ENCODE measurements around the gene SCNN1B.

Gene SCNN1B

DNA sequence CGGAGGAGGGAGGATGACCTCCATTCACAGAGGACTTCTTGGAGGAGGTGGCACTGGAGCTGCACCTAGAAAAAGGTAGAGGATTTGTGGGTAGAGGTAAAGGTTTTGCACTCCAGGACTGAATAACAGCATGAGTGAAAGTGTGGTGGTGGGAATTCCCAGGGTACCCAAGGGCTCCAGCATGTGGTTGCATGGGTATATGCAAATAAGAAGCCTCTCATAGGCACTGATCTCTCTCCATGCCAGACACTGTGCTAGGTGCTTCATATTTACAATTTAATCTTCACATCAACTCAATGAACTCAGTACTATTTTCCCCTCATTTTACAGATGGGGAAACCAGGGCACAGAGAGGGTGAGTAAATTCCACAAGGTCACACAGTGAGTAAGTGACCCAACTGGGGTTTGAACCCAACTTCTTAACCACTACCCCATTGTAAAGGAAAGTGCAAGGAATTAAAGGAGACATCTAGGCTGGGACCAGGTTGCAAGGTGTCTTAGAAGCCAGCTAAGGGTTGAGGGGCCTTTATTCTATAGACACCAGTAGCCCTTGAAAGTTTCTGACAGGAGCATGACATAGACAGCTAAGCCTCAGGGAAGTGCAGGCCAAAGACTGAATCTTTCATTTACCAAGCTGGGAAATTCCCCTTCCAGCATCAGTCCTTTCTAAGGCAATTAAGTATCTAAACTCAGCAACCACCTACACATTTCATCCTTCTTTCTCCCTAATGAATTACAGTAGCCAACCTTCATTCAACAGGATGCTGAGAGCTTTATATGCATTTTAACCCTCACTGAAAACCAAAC lies 21.3 kb downstream of the SCNN1B start:
- DNase-seq = no peak

DNA sequence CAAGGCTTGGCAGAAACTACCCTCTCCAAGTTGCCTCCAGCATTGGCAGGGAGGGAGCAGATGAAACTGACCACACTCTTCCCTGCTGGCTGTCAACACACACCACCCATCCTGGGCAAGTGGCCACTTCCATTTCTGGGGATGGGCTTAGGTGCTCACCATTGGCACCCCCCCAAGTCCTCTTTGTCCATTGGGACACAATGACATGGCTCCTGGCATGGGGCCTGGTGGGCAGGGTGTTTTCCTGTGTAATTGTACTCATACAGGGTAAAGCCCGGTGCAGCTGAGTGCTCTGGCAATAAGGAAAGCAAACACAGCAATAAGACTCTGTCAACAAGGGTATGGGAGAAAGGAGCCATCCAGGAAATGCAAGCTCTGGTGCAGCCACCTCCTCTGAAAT lies 22.6 kb downstream of the SCNN1B start:
- no peak for DNase-seq

DNA sequence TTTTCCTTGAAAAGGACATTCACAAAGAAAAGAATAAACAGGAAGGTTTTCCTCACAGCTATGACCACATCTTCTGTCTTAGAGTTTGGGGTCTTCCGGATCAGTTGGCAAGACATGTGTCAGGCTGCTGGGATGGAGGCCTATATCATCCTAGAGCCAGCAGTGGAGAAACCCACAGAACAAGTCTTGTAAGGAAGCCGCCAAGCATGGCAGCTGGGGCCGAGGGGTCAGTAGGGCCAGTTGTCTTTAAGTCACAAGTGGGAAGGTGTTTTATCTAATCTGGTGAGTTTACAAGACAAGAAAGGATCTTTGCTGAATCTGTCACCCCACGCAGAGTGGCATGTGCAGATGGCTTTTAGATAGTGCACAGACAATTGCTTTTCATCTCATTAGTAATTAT lies 25.7 kb downstream of the SCNN1B start:
- no peak for DNase-seq

- no peak for DNase-seq
Observed at GRCh38 chr16:23330161-23330560, 28.1 kb downstream of the SCNN1B start.

DNA sequence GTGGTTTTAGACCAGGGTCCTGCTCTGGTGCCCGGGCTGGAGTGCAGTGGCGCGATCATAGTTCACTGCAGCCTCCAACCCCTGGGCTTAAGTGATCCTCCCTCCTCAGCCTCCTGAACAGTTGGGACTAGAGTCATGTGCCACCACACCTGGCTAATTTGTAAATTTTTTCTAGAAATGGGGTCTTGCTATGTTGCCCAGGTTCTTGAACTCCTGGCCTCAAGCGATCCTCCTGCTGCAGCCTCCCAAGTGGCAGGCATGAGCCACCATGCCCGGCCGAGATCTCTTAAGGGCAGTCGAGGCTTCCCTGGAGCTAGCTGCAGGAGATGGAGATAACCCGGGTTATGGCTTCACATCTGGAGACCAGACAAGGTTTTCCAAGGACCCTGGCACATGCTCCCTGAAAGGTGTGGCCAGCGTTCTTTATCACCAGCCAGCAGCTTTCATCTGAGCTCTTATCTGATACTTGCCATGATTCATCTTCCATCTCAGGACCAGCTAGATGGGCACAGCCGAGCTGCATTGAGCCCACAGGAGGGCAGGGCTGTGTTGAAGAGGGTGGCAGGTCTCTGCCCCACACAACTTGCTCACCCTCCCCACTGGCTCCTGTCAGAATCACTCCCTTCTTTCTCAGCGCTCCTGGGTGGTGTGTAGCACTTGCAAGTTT lies 28.6 kb downstream of the SCNN1B start:
- DNase-seq = no peak

DNA sequence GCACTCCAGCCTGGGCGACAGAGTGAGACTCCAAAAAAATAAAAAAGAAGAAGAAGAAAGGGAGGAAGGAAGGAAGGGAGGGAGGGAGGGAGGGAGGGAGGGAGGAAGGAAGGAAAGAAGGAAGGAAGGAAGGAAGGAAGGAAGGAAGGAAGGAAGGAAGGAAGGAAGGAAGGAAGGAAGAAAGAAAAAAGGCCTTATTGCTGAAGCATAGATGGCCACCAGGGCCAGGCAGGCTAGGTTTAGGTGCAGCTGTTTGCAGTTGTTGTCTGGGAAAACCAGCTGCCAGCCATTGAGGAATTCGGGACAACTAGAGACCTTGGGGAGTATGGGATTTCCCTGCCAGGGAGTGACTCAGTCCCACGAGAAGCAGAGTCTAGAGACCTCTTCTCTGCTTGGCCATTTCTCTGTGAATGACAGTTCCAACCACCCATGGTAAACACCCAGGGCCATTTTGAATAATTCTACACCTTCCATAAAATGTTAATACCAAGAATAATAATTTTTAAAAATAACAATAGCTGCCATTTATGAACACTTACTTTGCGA lies 31.0 kb downstream of the SCNN1B start:
- DNase-seq = no peak

DNA sequence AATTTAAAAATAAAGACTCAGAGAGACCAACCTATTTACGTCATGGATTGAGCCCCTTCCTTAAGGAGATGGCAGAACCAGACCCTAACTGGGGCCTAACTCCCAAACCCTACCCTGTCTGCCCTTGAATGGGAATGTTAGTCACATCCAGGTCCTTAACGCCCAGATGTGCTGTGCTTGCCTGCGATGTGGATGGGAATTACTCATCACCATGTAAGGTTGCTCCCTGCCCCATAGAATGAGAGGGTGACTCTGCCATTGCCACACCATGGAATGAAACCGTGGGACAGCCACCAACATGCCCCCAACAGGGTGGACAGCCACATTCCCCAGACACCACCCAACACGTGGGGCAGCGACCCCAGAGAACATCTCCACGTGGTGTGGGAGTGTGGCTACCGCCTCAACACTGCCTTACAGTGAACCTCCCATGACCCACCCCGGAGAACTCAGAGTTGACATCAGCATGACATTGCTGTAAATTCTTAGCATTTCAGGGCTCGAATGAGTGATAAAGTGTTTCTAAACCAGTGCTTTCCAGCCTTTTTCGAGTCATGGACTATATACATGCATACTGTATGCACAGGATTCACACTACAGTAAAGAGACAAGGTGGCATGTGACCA lies 31.8 kb downstream of the SCNN1B start:
- no peak for DNase-seq

GRCh38 chr16:23334457-23334853 lies 32.4 kb downstream of the SCNN1B start:
- DNase-seq = no peak

GRCh38 chr16:23334950-23335349 lies 32.8 kb downstream of the SCNN1B start:
- DNase-seq = no peak

DNA sequence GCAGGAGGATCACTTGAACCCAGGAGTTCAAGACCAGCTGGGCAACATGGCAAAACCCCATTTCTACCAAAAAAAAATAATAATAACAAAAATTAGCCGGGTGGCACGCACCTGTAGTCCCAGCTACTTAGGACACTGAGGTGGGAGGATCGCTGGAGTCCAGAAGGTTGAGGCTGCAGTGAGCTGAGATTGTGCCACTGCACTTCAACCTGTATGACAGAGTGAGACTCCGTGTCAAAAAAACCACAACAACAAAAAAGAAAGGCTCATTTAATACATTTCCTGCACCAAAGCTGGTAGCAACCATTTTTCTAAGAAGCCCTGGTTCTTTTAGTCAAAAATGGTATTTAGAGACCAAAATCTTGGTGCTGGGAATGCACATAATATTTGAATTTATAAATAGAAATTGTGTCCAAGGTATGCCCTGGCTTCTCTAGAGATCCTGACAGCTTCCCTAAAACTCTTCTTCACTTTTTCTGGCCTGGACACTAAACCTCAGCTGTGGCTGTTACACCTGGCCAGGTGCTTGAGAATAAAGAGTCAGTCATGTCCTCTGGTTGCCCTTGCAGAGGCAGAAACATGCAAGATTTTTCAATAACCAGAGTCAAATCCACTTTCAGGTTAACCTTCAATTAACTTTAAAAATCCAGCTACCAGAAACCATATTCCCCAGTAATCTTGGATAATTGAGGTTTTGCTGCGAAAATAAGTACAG lies 35.9 kb downstream of the SCNN1B start:
- no peak for DNase-seq

GRCh38 chr16:23339787-23340186 lies 37.7 kb downstream of the SCNN1B start:
- no peak for DNase-seq

- no peak for DNase-seq
Observed at GRCh38 chr16:23342083-23342640, 40.1 kb downstream of the SCNN1B start.

GRCh38 chr16:23343643-23344612 lies 41.8 kb downstream of the SCNN1B start:
- DNase-seq = no peak

DNA sequence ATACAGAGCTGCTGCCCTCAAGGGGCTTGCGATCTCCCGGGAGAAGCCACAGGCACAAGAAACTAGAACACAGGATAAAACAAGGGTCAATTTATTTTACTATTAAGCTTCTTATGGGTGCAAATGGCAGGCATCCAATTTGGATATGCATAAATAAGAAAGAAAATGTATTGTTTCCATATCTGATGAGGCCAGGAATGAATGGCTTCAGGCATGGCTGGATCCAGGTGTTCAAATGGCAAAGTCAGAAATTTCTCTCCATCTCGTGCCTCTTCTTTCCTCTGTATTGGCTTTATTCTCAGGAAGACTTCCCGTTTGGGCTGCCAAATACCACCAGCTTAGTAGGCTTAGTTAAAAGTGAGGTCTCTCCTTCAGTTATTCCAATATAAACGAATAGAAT lies 43.1 kb downstream of the SCNN1B start:
- no peak for DNase-seq

DNA sequence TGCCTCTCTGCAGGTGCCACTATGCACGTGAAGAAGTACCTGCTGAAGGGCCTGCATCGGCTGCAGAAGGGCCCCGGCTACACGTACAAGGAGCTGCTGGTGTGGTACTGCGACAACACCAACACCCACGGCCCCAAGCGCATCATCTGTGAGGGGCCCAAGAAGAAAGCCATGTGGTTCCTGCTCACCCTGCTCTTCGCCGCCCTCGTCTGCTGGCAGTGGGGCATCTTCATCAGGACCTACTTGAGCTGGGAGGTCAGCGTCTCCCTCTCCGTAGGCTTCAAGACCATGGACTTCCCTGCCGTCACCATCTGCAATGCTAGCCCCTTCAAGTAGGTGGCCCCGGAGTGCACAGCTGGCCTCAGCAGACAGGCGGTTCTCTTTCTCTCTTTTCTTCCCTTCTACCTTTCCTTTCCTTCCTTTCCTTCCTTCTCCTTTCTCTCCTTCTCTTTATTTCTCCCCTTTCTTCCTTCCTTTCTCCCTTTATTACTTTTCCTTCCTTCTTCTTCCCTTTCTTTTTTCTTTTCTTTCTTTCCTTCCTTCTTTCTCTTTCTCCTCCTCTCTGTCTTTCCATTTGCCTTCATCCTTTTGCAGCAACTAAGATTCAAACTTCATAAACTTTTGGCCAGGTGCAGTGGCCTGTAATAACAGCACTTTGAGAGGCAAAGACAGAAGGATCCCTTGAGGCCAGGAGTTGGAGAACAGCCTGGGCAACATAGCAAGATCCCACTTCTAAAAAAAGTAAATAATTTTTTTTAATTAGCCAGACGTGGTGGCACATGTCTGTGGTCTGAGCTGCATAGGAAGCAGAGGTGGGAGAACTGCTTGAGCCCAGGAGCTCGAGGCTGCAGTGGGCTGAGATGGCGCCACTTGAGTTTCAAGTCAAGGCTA lies 46.7 kb downstream of the SCNN1B start:
- DNase-seq = no peak

GRCh38 chr16:23351360-23351759 lies 49.3 kb downstream of the SCNN1B start:
- DNase-seq = no peak

GRCh38 chr16:23353440-23353839 lies 51.3 kb downstream of the SCNN1B start:
- DNase-seq = no peak

- DNase-seq = no peak
Observed at GRCh38 chr16:23354246-23354645, 52.1 kb downstream of the SCNN1B start.

- DNase-seq = no peak
Observed at GRCh38 chr16:23355106-23355670, 53.1 kb downstream of the SCNN1B start.

GRCh38 chr16:23356941-23357340 lies 54.8 kb downstream of the SCNN1B start:
- no peak for DNase-seq

All from activated T-cell treated with anti-CD3 and anti-CD28 coated beads, Interleukin-2, amount 50 U/mL, for 1 hour (primary cell).